Measurements from ENCODE around the gene AGBL3.
"Not testable (repeated sequence)": the region's sequence is repeated elsewhere in the genome, so short reads cannot be mapped to it uniquely, and the experiment has no call there.

Gene AGBL3

GRCh38 chr7:135169141-135169963 is 183.0 kb downstream of the AGBL3 start:
- peak; percentile 75 for DNase-seq

- DNase-seq, result no peak
These were observed 183.6 kb downstream of the AGBL3 start for GRCh38 chr7:135169964-135170273.

GRCh38 chr7:135170274-135170997 is 184.1 kb downstream of the AGBL3 start, which contains the start of gene CYREN:
CYREN (minus strand) TSS chr7:135170707; CDS start chr7:135168922, 1,785 bp downstream.
- DNase-seq, result peak; percentile 88

GRCh38 chr7:135170998-135171481 is 184.7 kb downstream of the AGBL3 start:
- not testable (repeated sequence) for DNase-seq

GRCh38 chr7:135171581-135172291 is 185.4 kb downstream of the AGBL3 start:
- not testable (repeated sequence) for DNase-seq

- not testable (repeated sequence) for DNase-seq
These were observed 187.6 kb downstream of the AGBL3 start for GRCh38 chr7:135173916-135174315.

GRCh38 chr7:135174941-135175340 is 188.6 kb downstream of the AGBL3 start:
- DNase-seq, result no peak

- DNase-seq, result no peak
These were observed 189.6 kb downstream of the AGBL3 start for GRCh38 chr7:135175931-135176330.

GRCh38 chr7:135177028-135177696 is 190.9 kb downstream of the AGBL3 start:
- DNase-seq, result no peak

- DNase-seq, result no peak
These were observed 192.1 kb downstream of the AGBL3 start for GRCh38 chr7:135178364-135178763.

- DNase-seq, result no peak
These were observed 193.1 kb downstream of the AGBL3 start for GRCh38 chr7:135179321-135179925.

- DNase-seq, result no peak
These were observed 193.8 kb downstream of the AGBL3 start for GRCh38 chr7:135180122-135180521.

- DNase-seq, result no peak
These were observed 195.1 kb downstream of the AGBL3 start for GRCh38 chr7:135181261-135181928.

- DNase-seq, result no peak
These were observed 195.8 kb downstream of the AGBL3 start for GRCh38 chr7:135181929-135182678.

GRCh38 chr7:135183478-135183877 is 197.2 kb downstream of the AGBL3 start:
- DNase-seq, result no peak

- DNase-seq, result no peak
These were observed 198.0 kb downstream of the AGBL3 start for GRCh38 chr7:135184254-135184841.
